Left renal pelvis (tissue), 4 donors: Measurements from ENCODE around the gene COBL. TPM values are rescaled to one million over a fixed set of nuclear protein-coding genes. Genes with fewer than 3 reads are reported as not detected.
A peak's percentile ranks its signal among the peaks of the same experiment; 100 is the strongest.
"Not testable (repeated sequence)": the region's sequence is repeated elsewhere in the genome, so short reads cannot be mapped to it uniquely, and the experiment has no call there.

Source experiments
- DNase-seq, 4 donors: peaks; one replicate each; pipeline ENCODE4 v3.0.0-alpha.2; 2013; ENCODE audit warnings: low read depth in 4 of 4, low spot score in 3 of 4
- polyA plus RNA-seq, 4 donors: library from polyadenylated mRNA; unstranded; fragments of 120-200 nt; gene quantifications; one replicate each; pipeline ENCODE4 v1.2.1, GENCODE V29; 2013; ENCODE audit not compliant: insufficient read length in 4 of 4

Gene COBL
- polyA plus RNA-seq, 4 donors = 0.50 to 21.5 (median 16.0) TPM

DNA sequence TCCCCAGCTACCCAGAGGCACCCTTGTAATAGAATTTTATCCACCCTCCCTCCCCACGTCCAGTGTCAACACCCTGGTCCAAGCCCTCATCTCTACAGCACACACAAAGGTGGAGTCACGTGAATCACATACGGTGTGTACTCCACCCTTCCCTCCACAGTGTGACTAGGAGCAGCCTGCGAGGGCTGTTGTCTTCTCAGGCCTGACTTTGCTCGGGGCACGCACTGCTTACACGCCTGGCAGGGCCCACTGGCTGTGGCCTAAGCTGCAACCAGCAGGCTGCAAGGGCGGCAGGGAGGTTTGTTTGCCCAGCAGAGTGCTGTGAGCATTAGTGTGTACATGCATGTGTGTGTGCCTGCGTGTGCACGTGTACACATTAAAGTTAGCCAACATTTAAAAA is 93.7 kb downstream of the COBL start:
- no peak for DNase-seq

DNA sequence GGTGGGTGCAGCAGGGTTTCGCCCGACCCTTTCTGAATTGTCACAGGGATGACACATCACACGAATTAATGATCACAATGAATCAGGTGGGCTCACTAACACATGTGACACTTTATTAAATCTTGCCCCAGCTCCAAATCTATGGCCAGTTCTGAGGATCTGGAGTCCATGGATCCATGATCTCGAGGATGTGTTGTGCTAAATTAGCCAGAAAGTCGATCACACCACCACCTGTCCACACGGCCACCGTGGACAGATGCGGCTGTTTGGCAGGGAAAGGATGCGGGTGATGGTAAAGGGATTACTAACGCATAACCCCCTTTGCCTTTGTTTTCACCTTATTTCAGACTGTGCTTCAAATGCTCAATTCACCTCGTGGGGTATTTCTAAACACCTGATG is 96.4 kb downstream of the COBL start:
- no peak for DNase-seq

DNA sequence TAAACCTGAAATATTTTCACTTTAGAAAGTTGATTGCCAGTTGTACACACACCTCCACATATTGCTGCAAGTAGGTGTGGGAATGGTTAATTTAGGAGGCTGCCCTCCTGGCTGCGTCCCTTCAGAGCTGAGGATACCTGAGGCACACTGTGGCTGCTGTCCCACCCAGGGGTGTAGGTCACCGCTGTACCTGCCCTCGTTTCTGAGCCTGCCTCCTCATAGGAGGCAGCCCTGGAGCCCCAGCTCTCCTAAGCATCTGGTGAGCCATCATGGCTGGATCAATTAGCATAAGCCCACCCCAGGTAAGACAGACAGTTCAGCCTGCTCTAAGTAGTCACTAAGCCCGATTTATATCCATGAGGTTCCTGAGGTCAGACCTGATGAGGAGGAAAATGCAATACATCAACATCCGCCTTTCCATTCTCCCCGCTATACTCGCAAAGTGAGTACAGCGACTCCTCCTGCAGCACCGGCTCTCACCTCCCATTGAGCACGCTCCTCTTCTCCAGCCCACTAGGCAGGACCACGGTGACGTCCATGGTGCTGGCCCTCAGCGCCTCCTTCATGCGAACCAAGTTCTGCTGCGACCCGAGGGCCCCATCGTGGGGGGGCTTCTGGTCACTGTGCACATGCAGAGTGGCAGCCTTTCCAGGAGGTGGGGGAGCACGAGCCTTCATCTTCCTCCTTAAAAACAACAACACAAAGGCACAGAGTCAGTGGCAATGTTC is 97.2 kb downstream of the COBL start:
- DNase-seq = no peak

DNA sequence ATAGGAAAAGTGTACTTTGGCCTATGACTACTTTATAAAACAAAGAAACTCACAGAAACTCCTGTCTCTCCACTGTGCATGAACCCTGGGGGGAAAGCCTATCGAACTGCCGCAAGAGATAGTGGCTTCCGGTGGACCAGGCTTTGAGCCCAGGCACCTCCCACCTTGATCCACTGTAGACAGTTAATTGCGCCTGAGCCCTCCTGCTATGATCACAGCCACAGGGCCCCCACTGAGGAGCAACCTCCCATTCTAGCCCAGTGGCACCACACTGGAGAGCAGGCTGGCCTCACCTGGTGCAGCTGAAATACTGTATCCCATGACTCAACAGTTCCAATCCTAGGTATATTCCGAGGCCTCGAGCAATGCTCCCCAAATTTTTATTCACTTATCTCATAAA is 98.8 kb downstream of the COBL start:
- DNase-seq = no peak

DNA sequence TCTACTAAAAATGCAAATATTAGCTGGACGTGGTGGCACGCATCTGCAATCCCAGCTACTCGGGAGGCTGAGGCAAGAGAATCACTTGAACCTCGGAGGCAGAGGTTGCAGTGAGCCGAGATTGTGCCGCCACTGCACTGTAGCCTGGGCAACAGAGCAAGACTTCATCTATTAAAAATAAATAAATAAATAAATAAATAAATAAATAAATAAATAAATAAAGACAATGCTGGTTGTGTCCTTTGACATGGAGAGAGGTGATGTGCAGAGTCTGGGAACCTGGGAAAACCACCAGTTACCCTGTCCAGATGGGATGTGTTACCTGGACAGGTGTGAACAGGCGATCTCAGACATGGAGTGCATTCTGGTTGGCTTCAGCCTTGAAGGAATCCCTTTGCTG is 102.5 kb downstream of the COBL start:
- no peak for DNase-seq

DNA sequence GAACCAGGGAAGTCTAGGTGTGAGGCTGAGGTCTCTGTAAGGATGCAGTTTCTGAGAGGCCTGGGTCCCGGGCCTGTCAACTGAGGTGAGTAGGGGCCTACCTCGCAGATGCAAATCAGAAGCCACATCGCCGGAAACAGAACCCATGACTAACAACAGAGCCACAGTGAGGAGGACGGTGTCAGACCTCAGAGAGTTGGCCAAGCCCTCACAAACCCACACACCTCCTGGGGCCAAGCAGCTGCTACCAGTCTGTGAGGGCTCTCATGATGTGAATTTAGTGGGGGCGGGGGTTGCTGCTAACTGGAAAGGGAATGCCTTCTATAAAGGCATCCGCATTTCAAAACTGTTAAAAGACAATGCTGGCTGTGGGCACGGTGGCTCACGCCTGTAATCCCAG is 103.0 kb downstream of the COBL start:
- DNase-seq = no peak

DNA sequence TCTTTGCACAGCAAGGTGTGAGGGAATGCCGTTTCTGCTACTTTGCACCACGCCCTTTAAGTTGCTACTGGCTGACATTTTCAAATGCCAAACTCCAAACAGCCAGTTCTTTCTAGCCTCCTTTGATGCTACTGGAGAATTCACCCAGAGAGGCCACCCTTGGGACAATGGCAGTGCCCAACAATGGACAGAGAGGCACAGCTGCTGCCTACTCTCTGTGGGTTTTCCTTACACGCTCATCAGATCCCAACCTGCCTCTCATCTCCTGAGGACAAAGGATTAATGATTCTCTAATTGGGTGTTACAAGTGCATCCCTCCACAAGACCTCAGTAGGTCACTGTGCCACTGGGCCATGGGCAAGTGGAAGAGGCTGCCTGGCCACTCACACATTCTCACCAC is 105.8 kb downstream of the COBL start:
- DNase-seq = no peak

DNA sequence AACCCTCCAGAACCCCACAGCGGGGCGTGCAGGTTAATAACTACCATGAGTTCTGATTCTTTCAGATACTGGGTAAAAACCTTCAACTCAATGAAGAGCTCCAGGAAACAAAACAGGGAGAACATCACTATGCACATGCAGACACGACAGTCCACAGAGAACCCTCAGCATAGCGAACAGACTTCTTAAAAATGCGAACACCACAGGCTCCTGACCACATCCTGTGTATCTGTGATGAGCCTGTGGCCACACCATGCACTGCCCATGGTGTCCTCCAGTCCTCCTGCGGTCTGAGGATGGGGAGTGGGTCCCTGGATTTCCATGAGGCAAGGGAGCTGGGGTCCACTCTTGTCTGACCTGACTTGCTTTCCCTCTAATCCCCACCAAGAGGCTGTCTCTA is 107.2 kb downstream of the COBL start:
- no peak for DNase-seq

DNA sequence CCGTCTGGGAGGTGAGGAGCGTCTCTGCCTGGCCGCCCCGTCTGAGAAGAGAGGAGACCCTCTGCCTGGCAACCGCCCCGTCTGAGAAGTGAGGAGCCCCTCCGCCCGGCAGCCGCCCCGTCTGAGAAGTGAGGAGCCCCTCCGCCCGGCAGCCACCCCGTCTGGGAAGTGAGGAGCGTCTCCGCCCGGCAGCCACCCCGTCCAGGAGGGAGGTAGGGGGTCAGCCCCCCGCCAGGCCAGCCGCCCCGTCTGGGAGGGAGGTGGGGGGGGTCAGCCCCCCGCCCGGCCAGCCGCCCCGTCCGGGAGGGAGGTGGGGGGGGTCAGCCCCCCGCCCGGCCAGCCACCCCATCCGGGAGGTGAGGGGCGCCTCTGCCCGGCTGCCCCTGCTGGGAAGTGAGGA is 108.5 kb downstream of the COBL start:
- not testable (repeated sequence) for DNase-seq

DNA sequence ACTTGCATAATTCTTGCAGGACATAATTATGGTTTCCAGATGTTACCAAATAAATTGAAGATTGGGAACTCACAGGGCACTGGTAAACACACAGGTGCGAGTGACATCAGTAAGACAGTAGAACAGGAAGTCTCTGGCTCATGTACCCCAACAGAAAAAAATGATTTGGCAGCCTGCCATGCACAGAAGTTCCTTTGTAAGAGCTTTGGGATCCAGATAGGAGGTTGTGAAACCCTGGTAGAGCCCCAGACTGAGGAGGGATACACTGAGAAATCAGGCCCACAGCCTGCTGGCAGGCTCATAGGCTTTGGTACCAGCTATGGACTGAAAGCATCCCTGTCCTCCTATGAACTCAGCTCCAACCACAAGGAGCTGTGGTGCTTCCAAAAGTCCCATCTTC is 118.0 kb downstream of the COBL start:
- no peak for DNase-seq

DNA sequence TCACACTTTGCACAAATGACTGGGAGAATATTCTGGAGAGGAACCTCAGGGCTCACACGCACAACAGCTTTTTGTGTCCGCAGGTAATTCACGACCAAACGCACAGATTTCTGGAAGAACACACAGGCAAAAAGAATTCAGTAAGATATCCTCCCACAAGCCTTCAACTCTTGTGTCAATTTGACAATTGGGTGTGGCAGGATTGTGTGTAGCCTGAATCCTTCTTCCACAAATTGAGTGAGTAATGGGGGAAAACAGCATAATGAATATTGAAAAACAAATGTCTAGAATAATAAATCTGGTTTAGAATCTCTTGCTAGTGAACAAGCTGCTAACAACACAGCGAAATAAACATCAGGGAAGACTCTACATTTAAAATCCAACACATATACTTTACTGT is 125.6 kb downstream of the COBL start:
- DNase-seq = no peak

DNA sequence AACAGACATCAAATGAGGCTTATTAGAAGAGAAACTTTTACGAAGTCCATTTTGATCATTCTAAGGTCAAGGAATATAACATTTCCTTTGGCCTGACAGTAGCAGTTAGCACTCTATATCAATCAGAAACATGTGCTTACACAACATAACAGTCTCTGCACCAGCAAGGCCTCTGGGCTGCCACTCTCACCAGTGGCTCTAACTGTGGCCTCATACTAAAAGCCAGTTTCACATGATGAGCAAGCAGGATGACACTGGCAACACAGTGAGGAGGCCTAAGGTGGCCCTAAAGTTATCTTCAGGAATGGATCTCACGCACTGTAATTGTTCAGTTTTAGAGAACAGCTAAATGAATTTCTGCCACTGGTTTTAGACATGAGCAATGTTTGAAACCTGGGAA is 126.8 kb downstream of the COBL start:
- DNase-seq = no peak

DNA sequence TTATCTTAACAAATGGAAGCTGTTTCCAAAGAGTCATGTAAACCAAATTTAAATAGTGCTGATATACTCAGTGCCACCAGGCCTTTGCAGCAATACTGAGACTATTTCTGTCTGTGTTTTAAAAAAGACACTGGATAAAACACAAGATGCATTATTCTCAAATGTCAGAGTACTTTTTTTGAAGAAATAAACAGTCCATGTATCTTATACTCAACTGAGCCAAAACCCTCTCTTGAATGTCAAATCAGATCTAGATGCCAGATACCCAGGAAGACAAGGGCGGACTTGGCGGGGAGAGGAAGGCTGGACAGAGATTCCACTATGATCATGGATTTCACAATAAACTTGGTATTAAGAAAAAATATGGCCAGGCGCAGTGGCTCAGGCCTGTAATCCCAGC is 127.6 kb downstream of the COBL start:
- DNase-seq = no peak

DNA sequence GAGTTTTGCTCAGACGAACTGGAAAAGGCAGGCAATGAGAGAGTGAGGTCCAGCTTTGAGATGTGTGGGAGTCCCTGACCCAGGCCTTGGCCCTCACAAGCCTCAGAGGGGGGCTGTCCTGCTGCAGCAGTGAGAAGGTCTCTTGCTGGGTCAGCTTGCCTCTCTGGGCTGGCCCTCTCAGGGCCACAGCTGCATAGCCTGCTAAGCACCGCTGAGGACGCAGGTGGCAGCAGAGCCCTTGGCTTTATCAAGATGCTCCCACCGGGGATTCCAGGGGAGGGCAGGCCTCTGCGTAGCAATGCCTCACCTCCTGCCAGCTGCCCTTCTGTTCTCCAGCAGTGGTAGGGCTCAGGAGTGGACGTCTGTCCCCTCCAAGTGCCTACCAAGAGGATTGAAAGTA is 128.7 kb downstream of the COBL start:
- peak in 3 of 4 donors; percentile 6 to 11 (median 10) for DNase-seq

DNA sequence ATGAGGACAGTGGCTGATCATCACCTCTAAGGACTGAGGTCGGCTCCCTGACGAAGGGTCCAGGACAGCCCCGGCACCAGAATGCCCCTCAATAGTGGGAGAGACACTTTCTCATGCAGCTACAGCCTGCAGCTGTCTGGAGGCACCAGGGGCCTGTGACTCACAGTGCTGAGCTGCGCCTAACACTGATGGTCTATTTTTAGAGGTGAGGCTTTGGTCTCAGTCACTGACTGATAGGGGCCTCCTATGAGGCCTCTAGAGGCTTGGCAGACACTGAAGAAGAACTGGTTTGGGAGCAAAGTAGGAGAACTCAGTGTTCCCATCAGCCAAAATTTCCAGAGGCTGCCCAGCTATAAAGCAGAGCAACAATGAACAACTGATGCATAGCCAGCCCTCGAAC is 130.1 kb downstream of the COBL start:
- DNase-seq = no peak

DNA sequence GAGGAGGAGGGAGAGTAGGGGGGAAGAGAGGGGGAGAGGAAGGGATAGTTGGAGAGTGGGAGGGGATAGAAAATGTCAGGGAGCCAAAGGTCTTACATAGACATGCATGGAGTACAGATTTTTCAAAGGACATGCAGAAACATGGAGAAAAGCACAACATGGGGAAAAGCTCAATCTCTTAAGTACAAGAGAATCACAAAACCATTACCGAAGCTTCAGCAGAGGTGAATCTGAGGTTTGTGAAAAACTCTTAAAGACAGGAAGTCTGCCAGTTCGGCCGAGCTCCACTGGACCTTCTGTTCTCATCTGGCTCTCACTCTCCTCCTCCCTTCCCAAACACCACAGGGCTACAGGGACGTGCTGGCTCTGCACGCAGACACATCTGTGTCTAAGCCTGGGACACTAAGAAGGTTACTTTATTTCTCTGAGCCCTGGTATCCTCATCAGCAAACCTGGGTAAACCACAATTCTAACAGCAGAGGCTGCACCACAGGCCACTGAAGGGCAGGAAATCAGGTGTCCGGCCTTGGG is 133.9 kb downstream of the COBL start:
- DNase-seq = no peak

DNA sequence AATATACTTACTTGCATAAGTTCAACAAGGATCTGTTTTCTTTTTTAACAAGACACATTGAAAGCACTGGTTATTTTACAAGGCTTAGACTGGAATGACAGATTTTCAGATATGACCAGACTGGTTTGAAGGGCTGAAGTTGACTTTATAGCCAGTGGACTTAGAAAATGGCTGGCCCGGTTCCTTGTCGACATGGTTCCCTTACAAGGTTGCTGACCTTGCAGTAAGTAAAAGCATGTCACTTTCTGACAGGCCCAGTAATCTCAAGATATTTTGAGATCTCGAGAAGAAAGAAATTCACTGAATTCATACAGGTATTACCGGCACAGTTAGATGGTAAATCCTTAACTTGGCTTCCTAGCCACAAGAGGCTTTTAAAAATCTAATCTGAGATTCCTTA is 136.5 kb downstream of the COBL start:
- DNase-seq = no peak

DNA sequence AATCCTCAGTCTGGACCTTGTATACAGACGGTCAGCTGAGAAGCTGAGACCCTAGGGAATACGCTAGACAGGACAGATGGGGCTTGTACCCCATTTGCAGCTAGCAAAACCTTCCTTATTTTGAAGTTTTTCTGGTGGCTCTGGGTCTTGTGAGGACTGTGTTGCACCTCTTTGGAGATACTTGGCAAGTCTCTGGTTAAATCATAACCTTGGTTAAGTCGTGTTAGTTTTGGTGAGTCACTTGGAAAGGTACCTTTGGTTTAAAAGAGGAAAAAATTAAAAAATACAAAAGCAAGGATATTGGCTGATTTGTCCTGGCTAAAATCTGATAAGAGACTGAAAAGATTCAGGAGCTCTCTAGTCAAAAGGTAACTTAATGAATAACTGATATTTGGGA is 140.6 kb downstream of the COBL start:
- DNase-seq = no peak

DNA sequence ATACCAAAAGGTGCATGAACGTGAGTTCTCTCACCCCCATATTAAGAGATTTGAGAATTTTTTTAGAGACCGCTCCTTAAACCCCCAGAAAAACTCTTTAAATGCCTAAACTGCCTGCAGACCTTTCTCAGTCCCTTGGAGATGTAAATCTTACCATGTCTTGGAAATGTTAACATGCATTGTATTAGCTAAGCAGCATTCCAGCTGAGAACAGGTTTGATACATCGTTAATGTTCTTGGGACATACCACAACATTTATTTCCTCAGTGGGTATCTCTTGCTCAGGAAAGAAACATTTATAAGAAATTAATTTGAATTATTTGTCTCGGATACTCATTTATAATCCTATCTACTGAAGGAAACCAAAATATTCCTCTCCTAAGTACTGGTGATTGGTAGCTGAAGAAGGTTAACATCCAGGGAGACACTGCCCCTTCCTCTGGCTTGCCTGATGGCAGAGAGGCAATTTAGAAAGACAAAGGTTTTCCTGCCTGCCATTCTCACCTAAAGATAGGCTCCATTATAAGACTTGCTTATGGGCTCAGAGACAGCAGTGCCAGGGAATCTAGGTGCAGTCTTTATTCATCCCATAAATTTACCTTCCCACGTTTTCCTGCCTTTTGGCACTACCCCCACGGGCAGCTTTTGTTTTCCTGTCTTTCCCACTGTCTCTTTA is 141.2 kb downstream of the COBL start:
- no peak for DNase-seq

DNA sequence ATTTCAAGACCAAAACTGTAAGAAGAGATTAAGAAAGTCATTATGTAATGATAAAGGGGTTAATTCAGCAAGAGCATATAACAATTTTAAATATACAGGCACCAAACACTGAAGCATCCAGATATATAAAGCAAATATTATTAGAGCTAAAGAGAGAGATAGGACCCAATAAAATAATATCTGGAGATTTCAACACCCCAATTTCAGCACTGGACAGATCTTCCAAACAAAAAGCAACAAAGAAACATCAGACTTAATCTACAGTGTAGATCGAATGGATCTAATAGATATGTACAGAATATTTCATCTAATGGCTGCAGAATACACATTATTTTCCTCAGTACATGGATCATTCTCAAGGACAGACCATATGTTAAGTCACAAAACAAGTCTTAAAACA is 151.3 kb downstream of the COBL start:
- DNase-seq = no peak

DNA sequence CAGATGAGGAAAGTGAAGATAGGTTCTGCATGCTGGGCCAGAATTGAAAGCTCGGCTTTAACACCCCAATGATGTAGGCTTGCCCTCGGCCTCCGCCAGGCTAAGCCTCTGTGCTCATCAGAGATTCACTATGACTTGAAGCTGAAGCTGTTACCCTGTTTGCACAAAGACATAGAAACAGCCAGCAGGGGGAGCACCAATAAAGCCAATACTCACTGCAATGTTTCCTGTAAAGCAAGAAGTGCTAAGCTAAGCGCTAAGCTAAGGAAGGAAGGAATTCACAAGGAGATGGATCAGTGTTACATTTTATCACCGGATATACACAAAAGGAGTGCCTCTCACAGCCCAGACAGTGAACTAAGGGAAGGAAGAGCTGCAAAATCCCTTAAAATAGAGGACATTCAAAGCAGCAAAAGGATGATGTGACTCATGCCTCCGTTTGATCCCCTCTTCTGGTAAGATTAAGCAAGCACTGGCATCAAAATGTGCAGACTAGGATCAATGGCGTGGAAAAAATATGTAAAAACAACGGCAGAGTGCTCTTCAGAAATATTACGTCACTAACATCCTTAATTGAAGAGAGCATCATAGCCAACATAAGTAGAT is 153.8 kb downstream of the COBL start:
- peak; percentile 48 to 79 (median 72) for DNase-seq

DNA sequence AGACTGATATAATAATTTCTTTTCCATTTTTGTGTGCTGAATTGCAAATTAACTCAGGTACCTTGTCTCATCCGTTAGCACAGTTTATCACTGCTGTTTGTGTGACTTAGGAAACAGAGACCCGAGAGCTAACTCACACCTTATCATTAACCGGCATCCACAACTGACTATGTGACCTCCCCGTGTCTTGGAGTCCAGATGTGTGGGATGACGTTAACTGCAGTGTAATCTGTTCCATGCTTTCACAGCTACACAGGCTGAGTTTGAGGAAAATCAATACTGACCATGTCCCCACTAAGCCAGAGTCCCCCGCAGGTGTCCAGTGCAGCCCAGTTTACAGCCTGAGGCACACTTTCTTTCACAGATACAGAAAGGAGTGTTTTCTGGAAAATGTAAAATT is 154.7 kb downstream of the COBL start:
- no peak for DNase-seq
